Lung (tissue), 12 donors: ENCODE data around the gene MRPL9. TPM values are rescaled to one million over a fixed set of nuclear protein-coding genes. Genes with fewer than 3 reads are reported as not detected.
"Not testable (repeated sequence)": the region's sequence is repeated elsewhere in the genome, so short reads cannot be mapped to it uniquely, and the experiment has no call there.

Source experiments
- ATAC-seq: fragments of 200-7000 bp; cut with Tn5 transposase; one replicate; pipeline ENCODE4 v1.9.1; 2020; ENCODE audit warnings: moderate number of reproducible peaks; ENCODE audit not compliant: insufficient read depth, low FRiP score
- DNase-seq, 3 donors: peaks; one replicate each; pipeline ENCODE4 v3.0.0-alpha.2; 2013 to 2017
- H3K27ac ChIP-seq, 2 donors: one replicate each; pipeline ENCODE4 v1.5.1; 2013; ENCODE audit warnings: mild to moderate bottlenecking in 2 of 2, moderate library complexity in 2 of 2, control low read depth in 1 of 2, inconsistent platforms in 1 of 2, low read depth in 1 of 2, low read length in 1 of 2
- H3K27me3 ChIP-seq, 3 donors: one replicate each; pipeline ENCODE4 v1.5.1; 2013; ENCODE audit warnings: low read length in 2 of 3; ENCODE audit not compliant: control insufficient read depth in 3 of 3, insufficient read depth in 3 of 3
- H3K36me3 ChIP-seq, 4 donors: one replicate each; pipeline ENCODE4 v1.5.1; 2013; ENCODE audit warnings: low read length in 4 of 4, mild to moderate bottlenecking in 1 of 4, moderate library complexity in 1 of 4; ENCODE audit not compliant: control insufficient read depth in 4 of 4, insufficient read depth in 4 of 4
- H3K4me1 ChIP-seq, 5 donors: one replicate each; pipeline ENCODE4 v1.5.1; 2013; ENCODE audit warnings: low read length in 5 of 5, mild to moderate bottlenecking in 2 of 5, moderate library complexity in 1 of 5; ENCODE audit not compliant: control insufficient read depth in 5 of 5, insufficient read depth in 5 of 5
- H3K4me3 ChIP-seq: one replicate; pipeline ENCODE4 v1.5.1; 2013; ENCODE audit warnings: mild to moderate bottlenecking, control low read depth, moderate library complexity
- H3K9ac ChIP-seq, 2 donors: one replicate each; pipeline ENCODE4 v1.5.1; 2013; ENCODE audit warnings: low read length in 2 of 2, control low read depth in 1 of 2; ENCODE audit not compliant: insufficient read depth in 1 of 2
- H3K9me3 ChIP-seq, 4 donors: one replicate each; pipeline ENCODE4 v1.5.1; 2013; ENCODE audit warnings: low read length in 3 of 4, mild to moderate bottlenecking in 1 of 4, moderate library complexity in 1 of 4; ENCODE audit not compliant: control insufficient read depth in 4 of 4, insufficient read depth in 3 of 4
- WGBS, 2 donors: extraction: QIAGEN DNeasy Blood & Tissue Kit; methylation state at CpG; one replicate each; pipeline ENCODE4 v1.1.7; 2013; 5-methylcytosine and 5-hydroxymethylcytosine counted together
- polyA plus RNA-seq, 2 donors: library from polyadenylated mRNA; stranded (reverse); fragments of 200-250 nt; gene quantifications; one replicate each; pipeline ENCODE4 v1.2.1, GENCODE V29; 2013
- total RNA-seq, 2 donors: library from RNA; depleted of rRNA in 1 of 2; stranded (reverse); fragments of >200 nt in 1 of 2; gene quantifications; one replicate each; pipeline ENCODE4 v1.2.1, GENCODE V29; 2014 to 2021
- TF ChIP-seq, protein P1 (sequence below): IDR thresholded peaks from 2 replicates; pipeline ENCODE4 v1.5.1; 2012; ENCODE audit warnings: mild to moderate bottlenecking; ENCODE audit errors: control extremely low read depth, extremely low read depth
- donor health status: control.
- donor health status: control.
- donor health status: Bipolar disorder and iron deficiency.
- donor health status: healthy.
- donor health status: DM: yes; HTN: yes; CAD: no.

MRPL9 gene
- total and polyA plus RNA-seq, 4 donors: 51.0 to 68.1 (median 55.6) TPM

DNA sequence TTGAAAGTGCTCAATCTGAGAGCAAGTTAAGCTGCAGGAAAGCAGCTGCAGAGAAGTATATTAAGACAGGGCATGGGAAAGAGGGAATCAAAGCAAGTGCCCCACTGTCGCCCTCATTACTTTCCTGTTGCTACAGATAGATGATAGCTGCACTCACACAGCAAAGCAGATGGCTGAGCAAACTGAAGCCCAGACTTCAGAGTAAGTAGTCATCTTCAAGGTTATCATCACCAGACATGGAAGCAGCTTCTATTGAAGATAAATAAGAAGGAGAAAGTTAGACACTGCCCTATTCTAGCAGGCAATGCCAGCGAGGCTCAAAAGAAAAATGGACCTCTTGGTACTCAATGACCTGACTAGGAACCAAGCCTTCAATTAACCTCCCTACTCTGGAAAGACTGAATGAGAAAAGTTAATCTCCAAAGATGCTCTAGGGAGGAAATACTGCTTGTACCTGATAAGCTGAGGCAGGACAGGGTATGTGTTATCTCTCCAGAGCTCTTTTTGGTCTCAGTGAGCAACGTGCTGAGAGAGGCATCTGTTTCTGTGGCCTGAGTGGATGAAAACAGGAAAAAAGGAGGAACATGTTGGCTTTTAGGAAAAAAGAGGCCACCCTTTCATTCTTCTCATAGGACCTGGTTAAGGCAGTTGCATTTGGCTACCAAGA is 11.1 kb upstream of the MRPL9 start:
- TF ChIP-seq, protein P1, sequence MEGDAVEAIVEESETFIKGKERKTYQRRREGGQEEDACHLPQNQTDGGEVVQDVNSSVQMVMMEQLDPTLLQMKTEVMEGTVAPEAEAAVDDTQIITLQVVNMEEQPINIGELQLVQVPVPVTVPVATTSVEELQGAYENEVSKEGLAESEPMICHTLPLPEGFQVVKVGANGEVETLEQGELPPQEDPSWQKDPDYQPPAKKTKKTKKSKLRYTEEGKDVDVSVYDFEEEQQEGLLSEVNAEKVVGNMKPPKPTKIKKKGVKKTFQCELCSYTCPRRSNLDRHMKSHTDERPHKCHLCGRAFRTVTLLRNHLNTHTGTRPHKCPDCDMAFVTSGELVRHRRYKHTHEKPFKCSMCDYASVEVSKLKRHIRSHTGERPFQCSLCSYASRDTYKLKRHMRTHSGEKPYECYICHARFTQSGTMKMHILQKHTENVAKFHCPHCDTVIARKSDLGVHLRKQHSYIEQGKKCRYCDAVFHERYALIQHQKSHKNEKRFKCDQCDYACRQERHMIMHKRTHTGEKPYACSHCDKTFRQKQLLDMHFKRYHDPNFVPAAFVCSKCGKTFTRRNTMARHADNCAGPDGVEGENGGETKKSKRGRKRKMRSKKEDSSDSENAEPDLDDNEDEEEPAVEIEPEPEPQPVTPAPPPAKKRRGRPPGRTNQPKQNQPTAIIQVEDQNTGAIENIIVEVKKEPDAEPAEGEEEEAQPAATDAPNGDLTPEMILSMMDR: no peak
- H3K27me3 ChIP-seq: no peaks in the 10 kb centered on the region
- ATAC-seq (no peak), DNase-seq (no peak)
- no peaks in the 10 kb centered on the region for H3K4me1 ChIP-seq
- H3K27ac ChIP-seq: no peak overlapping the region
- H3K4me3 ChIP-seq: no peak overlapping the region
- no peak overlapping the region for H3K9ac ChIP-seq
- WGBS, 2 donors: 73 to 91% methylated on average over 3 of the region's 3 CpGs
- no peaks in the 10 kb centered on the region for H3K9me3 ChIP-seq
- peaks cover 0 to 8% (median 3%) of the 10 kb centered on the region in 4 donors for H3K36me3 ChIP-seq

DNA sequence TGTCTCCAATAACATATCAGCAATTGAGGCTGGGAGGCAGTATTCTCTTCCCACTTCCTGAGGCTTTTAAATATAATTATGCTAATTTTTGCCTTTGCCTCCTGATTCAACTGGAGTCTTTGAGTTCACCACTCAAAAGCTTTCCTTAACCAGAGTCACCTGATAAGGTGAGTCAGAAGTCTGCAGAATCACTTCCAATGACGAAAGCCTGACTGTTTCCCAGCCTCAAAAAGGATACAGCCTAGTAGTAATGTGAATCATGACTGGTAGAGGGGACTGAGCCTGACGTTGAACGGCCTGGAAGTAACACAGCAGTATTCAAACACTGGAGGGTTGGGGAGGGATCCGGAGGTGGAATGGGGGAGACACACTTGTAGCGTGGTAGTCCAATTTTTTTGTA is 10.4 kb upstream of the MRPL9 start:
- no peaks in the 10 kb centered on the region for H3K27me3 ChIP-seq
- TF ChIP-seq, protein P1: no peak
- DNase-seq (no peak), ATAC-seq (no peak)
- H3K4me1 ChIP-seq: no peaks in the 10 kb centered on the region
- no peaks in the 10 kb centered on the region for H3K9me3 ChIP-seq
- H3K36me3 ChIP-seq: peaks cover 0 to 8% (median 3%) of the 10 kb centered on the region in 4 donors
- no peak overlapping the region for H3K27ac ChIP-seq
- WGBS, 2 donors: 82 to 88% methylated on average over 5 of the region's 5 CpGs
- H3K4me3 ChIP-seq: no peak overlapping the region
- H3K9ac ChIP-seq: no peak overlapping the region

GRCh38 chr1:151769270-151769669 is 6.0 kb upstream of the MRPL9 start:
- peak overlapping the region in 1 of 2 donors; percentile 31 for H3K27ac ChIP-seq
- H3K4me3 ChIP-seq, H3K27me3 ChIP-seq, H3K36me3 ChIP-seq, ATAC-seq, DNase-seq, H3K9ac ChIP-seq, H3K9me3 ChIP-seq, H3K4me1 ChIP-seq: not testable (repeated sequence)
- WGBS, 2 donors: 88 to 91% methylated on average over 26 to 34 of the region's 34 CpGs

DNA sequence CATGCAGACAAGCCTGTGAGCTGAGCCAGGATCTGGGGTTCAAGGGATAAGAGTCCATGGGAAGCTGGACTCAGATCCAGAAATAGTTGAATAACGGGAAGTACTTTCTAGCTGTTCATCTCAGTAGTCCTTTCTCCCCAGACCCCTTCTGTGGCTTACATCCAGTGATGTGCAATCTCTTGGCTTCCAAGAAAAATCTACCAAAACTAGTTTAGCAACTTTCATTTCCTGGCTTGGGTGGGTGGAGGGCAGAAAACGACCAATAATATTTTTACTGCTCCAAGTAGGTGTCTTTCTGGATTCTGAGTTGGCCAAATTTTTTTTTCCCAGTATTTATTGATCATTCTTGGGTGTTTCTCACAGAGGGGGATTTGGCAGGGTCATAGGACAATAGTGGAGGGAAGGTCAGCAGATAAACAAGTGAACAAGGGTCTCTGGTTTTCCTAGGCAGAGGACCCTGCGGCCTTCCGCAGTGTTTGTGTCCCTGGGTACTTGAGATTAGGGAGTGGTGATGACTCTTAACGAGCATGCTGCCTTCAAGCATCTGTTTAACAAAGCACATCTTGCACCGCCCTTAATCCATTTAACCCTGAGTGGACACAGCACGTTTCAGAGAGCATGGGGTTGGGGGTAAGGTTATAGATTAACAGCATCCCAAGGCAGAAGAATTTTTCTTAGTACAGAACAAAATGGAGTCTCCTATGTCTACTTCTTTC is 5.2 kb upstream of the MRPL9 start:
- peak overlapping the region in 1 of 2 donors; percentile 86 for H3K27ac ChIP-seq
- WGBS, 2 donors: 38 to 45% methylated on average over 2 of the region's 7 CpGs

More for the DNA sequence above, 5.2 kb upstream of the MRPL9 start:
- not testable (repeated sequence) for H3K9me3 ChIP-seq, H3K4me3 ChIP-seq, H3K36me3 ChIP-seq, H3K27me3 ChIP-seq, H3K9ac ChIP-seq, ATAC-seq
- H3K4me1 ChIP-seq: peaks cover 0 to 14% (median 7%) of the 10 kb centered on the region in 5 donors
- peak; percentile 39 to 73 (median 58) for DNase-seq
